Measurements from ENCODE around the gene IL16.

Gene IL16

DNA sequence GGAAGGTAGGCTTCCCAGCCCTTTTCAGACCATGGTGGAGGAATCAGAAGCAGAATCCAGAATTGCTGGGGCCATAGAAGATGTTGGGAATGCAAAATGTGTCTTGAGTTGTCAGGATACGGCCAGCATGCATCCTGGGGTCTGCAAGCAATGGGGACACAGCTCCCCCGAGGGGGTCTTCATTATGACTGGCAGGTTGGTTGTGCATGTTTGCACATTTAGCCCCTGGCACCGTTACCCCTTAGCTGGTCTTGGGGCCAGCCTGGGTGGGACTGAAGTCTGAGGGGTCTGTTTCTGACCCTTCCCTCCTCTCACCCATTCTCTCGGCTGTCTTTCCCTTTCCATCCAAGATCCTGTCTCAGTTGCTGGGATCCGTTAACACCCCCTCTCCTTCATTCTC lies 76.5 kb downstream of the IL16 start:
- no peak for DNase-seq
- no peaks in the 10 kb centered on the region for H3K36me3 ChIP-seq (replicated peaks; ENCODE audit: insufficient read depth, low read length)
- peaks cover 12% of the 10 kb centered on the region for H3K4me1 ChIP-seq (ENCODE audit: low read length)
- H4K20me1 ChIP-seq (ENCODE audit: insufficient read depth, low read length): no peaks in the 10 kb centered on the region
- no peaks in the 10 kb centered on the region for H3F3A ChIP-seq (ENCODE audit: insufficient read depth, low read length)
- H3K4me3 ChIP-seq (ENCODE audit: low read length): no peak overlapping the region
- no peaks in the 10 kb centered on the region for H3K79me2 ChIP-seq (ENCODE audit: low read length)
- no peaks in the 10 kb centered on the region for H3K9me3 ChIP-seq (replicated peaks; ENCODE audit: insufficient read depth, low read length)
- H2AFZ ChIP-seq (ENCODE audit: low read length): no peak overlapping the region
- H3K27me3 ChIP-seq (replicated peaks; ENCODE audit: insufficient read depth, low read length): no peaks in the 10 kb centered on the region
- no peak overlapping the region for H3K27ac ChIP-seq (ENCODE audit: low read length)
- H3K9me2 ChIP-seq (replicated peaks; ENCODE audit: insufficient read depth, low read length): no peaks in the 10 kb centered on the region
- no peak overlapping the region for H3K4me2 ChIP-seq (ENCODE audit: low read depth, low read length)
- no peak overlapping the region for H3K9ac ChIP-seq (ENCODE audit: low read length)
- TF ChIP-seq CTCF (IDR thresholded peaks at IDR 0.05; ENCODE audit: low read length): no peak
- no peak for TF ChIP-seq EZH2 (optimal IDR thresholded peaks at IDR 0.05; ENCODE audit: low read depth, low read length)
- TF ChIP-seq EZH2phosphoT487 (IDR thresholded peaks at IDR 0.05; ENCODE audit: low read length): no peak

DNA sequence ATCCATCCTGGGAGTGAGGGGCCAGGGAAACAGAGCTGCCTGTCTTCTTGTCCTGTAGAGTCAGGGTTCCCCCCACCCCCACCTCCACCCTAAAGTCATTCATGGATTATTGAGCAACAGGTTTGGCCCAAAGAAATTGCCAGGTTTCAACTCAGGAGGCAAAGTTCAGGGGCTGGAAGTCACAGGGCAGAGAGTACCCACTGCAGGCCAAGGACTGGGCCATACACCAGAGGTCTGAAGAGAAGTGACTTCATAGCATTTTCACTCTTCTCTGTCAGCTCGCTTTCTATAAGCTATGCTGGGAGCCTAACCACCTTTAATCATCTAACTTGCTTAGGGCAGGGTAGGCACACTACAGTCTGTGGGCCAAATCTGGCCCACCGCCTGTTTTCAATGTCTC lies 77.2 kb downstream of the IL16 start:
- no peaks in the 10 kb centered on the region for H3K27me3 ChIP-seq (replicated peaks; ENCODE audit: insufficient read depth, low read length)
- DNase-seq: no peak
- H3K79me2 ChIP-seq (ENCODE audit: low read length): no peaks in the 10 kb centered on the region
- no peaks in the 10 kb centered on the region for H3F3A ChIP-seq (ENCODE audit: insufficient read depth, low read length)
- peaks cover 12% of the 10 kb centered on the region for H3K4me1 ChIP-seq (ENCODE audit: low read length)
- no peaks in the 10 kb centered on the region for H3K9me3 ChIP-seq (replicated peaks; ENCODE audit: insufficient read depth, low read length)
- H3K4me2 ChIP-seq (ENCODE audit: low read depth, low read length): no peak overlapping the region
- no peaks in the 10 kb centered on the region for H3K9me2 ChIP-seq (replicated peaks; ENCODE audit: insufficient read depth, low read length)
- H3K27ac ChIP-seq (ENCODE audit: low read length): no peak overlapping the region
- H3K36me3 ChIP-seq (replicated peaks; ENCODE audit: insufficient read depth, low read length): no peaks in the 10 kb centered on the region
- no peak overlapping the region for H2AFZ ChIP-seq (ENCODE audit: low read length)
- no peak for TF ChIP-seq EZH2 (optimal IDR thresholded peaks at IDR 0.05; ENCODE audit: low read depth, low read length)
- TF ChIP-seq CTCF (IDR thresholded peaks at IDR 0.05; ENCODE audit: low read length): no peak
- no peak for TF ChIP-seq EZH2phosphoT487 (IDR thresholded peaks at IDR 0.05; ENCODE audit: low read length)
- H3K4me3 ChIP-seq (ENCODE audit: low read length): no peak overlapping the region
- H4K20me1 ChIP-seq (ENCODE audit: insufficient read depth, low read length): no peaks in the 10 kb centered on the region
- no peak overlapping the region for H3K9ac ChIP-seq (ENCODE audit: low read length)

- Histone ChIP-seq H3K9ac (ENCODE audit: low read length) (no peak overlapping the region), H3K27ac (ENCODE audit: low read length) (no peak overlapping the region), H3K9me2 (replicated peaks; ENCODE audit: insufficient read depth, low read length) (no peaks in the 10 kb centered on the region), H3K27me3 (replicated peaks; ENCODE audit: insufficient read depth, low read length) (no peaks in the 10 kb centered on the region), H3K9me3 (replicated peaks; ENCODE audit: insufficient read depth, low read length) (no peaks in the 10 kb centered on the region), H3K4me3 (ENCODE audit: low read length) (no peak overlapping the region), H3K79me2 (ENCODE audit: low read length) (no peaks in the 10 kb centered on the region), H4K20me1 (ENCODE audit: insufficient read depth, low read length) (no peaks in the 10 kb centered on the region), H3F3A (ENCODE audit: insufficient read depth, low read length) (no peaks in the 10 kb centered on the region), H3K4me2 (ENCODE audit: low read depth, low read length) (no peak overlapping the region), H3K36me3 (replicated peaks; ENCODE audit: insufficient read depth, low read length) (no peaks in the 10 kb centered on the region), H3K4me1 (ENCODE audit: low read length) (peaks cover 12% of the 10 kb centered on the region), H2AFZ (ENCODE audit: low read length) (no peak overlapping the region)
- DNase-seq: no peak
- TF ChIP-seq EZH2 (optimal IDR thresholded peaks at IDR 0.05; ENCODE audit: low read depth, low read length) (no peak), EZH2phosphoT487 (IDR thresholded peaks at IDR 0.05; ENCODE audit: low read length) (no peak), CTCF (IDR thresholded peaks at IDR 0.05; ENCODE audit: low read length) (no peak)
These were observed 77.6 kb downstream of the IL16 start for GRCh38 chr15:81274255-81274654.
